Motor neuron (in vitro differentiated cells): Measurements from ENCODE around the gene RAB1B. TPM values are rescaled to one million over a fixed set of nuclear protein-coding genes. Genes with fewer than 3 reads are reported as not detected.

Experiments used
- total RNA-seq, 8 experiments: library from RNA; unstranded; fragments of 300-600 nt; gene quantifications; 2 replicates each; pipeline versions ENCODE4 v1.2.3 to v1.2.4, GENCODE V29; 2022

Gene RAB1B
- total RNA-seq, 8 experiments from 2014 or later, result 43.1 to 114 (median 88.0) TPM

Other genes starting within 250 kb of the RAB1B start
- 1 to 10 TPM in 1 of 8 experiments, under 1 TPM in 4, not detected in 3; 0.21 to 3.1 (median 0.35) TPM for gene CATSPER1, start 242.2 kb upstream of the RAB1B start, total RNA-seq
- gene GAL3ST3, start 219.5 kb upstream of the RAB1B start, total RNA-seq, result 1 to 10 TPM in 5 of 8 experiments, under 1 TPM in 2, not detected in 1; 0.15 to 8.4 (median 4.7) TPM
- gene SF3B2, start 216.3 kb upstream of the RAB1B start, total RNA-seq, result 100 to 1,000 TPM; 127 to 205 (median 176) TPM
- gene PACS1, start 198.4 kb upstream of the RAB1B start, total RNA-seq, result 10 to 100 TPM; 10.6 to 38.2 (median 21.7) TPM
- 10 to 100 TPM in 7 of 8 experiments, 1 to 10 TPM in 1; 8.2 to 44.2 (median 28.3) TPM for gene KLC2, start 10.9 kb upstream of the RAB1B start, total RNA-seq
- gene CNIH2, start 9.5 kb downstream of the RAB1B start, total RNA-seq, result 10 to 100 TPM in 5 of 8 experiments, 1 to 10 TPM in 2, under 1 TPM in 1; 0.41 to 53.9 (median 32.4) TPM
- gene YIF1A, start 20.5 kb downstream of the RAB1B start, total RNA-seq, result 100 to 1,000 TPM in 4 of 8 experiments, 10 to 100 TPM in 4; 58.0 to 172 (median 101) TPM
- 1 to 10 TPM in 6 of 8 experiments, under 1 TPM in 1, not detected in 1; 0.63 to 8.3 (median 3.7) TPM for gene TMEM151A, start 23.3 kb downstream of the RAB1B start, total RNA-seq
- 100 to 1,000 TPM in 1 of 8 experiments, 10 to 100 TPM in 1, 1 to 10 TPM in 3, under 1 TPM in 3; 0.27 to 126 (median 3.8) TPM for gene CD248, start 48.4 kb downstream of the RAB1B start, total RNA-seq
- gene RIN1, start 67.8 kb downstream of the RAB1B start, total RNA-seq, result 10 to 100 TPM in 1 of 8 experiments, 1 to 10 TPM in 5, under 1 TPM in 2; 0.60 to 24.5 (median 4.4) TPM
- 10 to 100 TPM; 17.5 to 55.5 (median 34.7) TPM for gene BRMS1, start 76.5 kb downstream of the RAB1B start, total RNA-seq
- 100 to 1,000 TPM in 1 of 8 experiments, 10 to 100 TPM in 7; 18.8 to 161 (median 44.9) TPM for gene B4GAT1, start 79.0 kb downstream of the RAB1B start, total RNA-seq
- 10 to 100 TPM in 2 of 8 experiments, 1 to 10 TPM in 5, under 1 TPM in 1; 0.56 to 15.7 (median 3.5) TPM for gene SLC29A2, start 103.1 kb downstream of the RAB1B start, total RNA-seq
- gene NPAS4, start 152.4 kb downstream of the RAB1B start, total RNA-seq, result 10 to 100 TPM in 1 of 8 experiments, 1 to 10 TPM in 2, under 1 TPM in 5; 0.10 to 19.1 (median 0.32) TPM
- gene MRPL11, start 170.2 kb downstream of the RAB1B start, total RNA-seq, result 10 to 100 TPM; 19.5 to 66.0 (median 25.3) TPM
- gene PELI3, start 198.3 kb downstream of the RAB1B start, total RNA-seq, result 10 to 100 TPM in 5 of 8 experiments, 1 to 10 TPM in 3; 5.4 to 16.9 (median 11.1) TPM
- gene DPP3, start 211.8 kb downstream of the RAB1B start, total RNA-seq, result 10 to 100 TPM; 26.3 to 74.9 (median 35.4) TPM
- 10 to 100 TPM; 20.7 to 54.3 (median 27.6) TPM for gene BBS1, start 242.0 kb downstream of the RAB1B start, total RNA-seq